HepG2 (cell line): ENCODE measurements around the gene TAP1. TPM values are rescaled to one million over a fixed set of nuclear protein-coding genes. Genes with fewer than 3 reads are reported as not detected.

Source experiments
- ATAC-seq: fragments of 200-7000 bp; cut with Tn5 transposase; 3 replicates; pipeline ENCODE4 v1.9.1; 2020; ENCODE audit warnings: mild to moderate bottlenecking, moderate library complexity
- BruUV-seq: library from RNA; stranded (reverse); fragments of 400-500 nt; replicated peaks from 2 replicates; lab custom pipeline; 2021; lab: Mats Ljungman, UMichigan
- CTCF ChIA-PET: fragments of 300-600 bp; formaldehyde crosslinking; extraction: SDS; loops from one replicate; lab custom pipeline; 2021; ENCODE audit warnings: low total read pairs, inconsistent platforms, low intra/inter-chr PET ratio; lab: Yijun Ruan, JAX
- POLR2A ChIA-PET: fragments of 350-600 bp; sonication (Branson Sonifier 250); formaldehyde crosslinking; loops from one replicate; lab custom pipeline; 2020; ENCODE audit warnings: antibody characterized with exemption, inconsistent platforms; lab: Yijun Ruan, JAX
- DNase-seq: peaks from one replicate; pipeline ENCODE4 v3.0.0-alpha.2; 2015; ENCODE audit warnings: low spot score
- FAIRE-seq: peaks from 3 replicates; lab custom pipeline; 2011; peaks lifted over from hg19 to GRCh38; lab: Jason Lieb, UNC
- H2AFZ ChIP-seq: one replicate; pipeline ENCODE4 v1.6.1; 2011; ENCODE audit warnings: low read length, inconsistent platforms
- H3K27ac ChIP-seq: fragments of 300-600 bp; 3 replicates; pipeline ENCODE4 v1.8.0; 2011; ENCODE audit warnings: mixed run types, mild to moderate bottlenecking, mixed read lengths, low read length, inconsistent platforms; ENCODE audit not compliant: insufficient read depth; ENCODE audit errors: extremely low read length
- H3K27me3 ChIP-seq, 2 experiments: fragments of 200-600 bp in 1 of 2; 2 replicates in 1 of 2; 3 replicates in 1 of 2; pipeline versions ENCODE4 v1.6.0 to v1.8.0; 2011; ENCODE audit warnings: low read length in 2 of 2, mild to moderate bottlenecking in 2 of 2, moderate library complexity in 2 of 2, inconsistent platforms in 1 of 2; ENCODE audit not compliant: insufficient read depth in 2 of 2, control insufficient read depth in 1 of 2
- H3K36me3 ChIP-seq, 2 experiments: fragments of 200-600 bp in 1 of 2; replicated peaks in 1 of 2; 2 replicates in 1 of 2; 3 replicates in 1 of 2; pipeline versions ENCODE4 v1.5.1 to v1.8.0; 2011; ENCODE audit warnings: low read length in 2 of 2, inconsistent platforms in 1 of 2; ENCODE audit not compliant: insufficient read depth in 2 of 2, control insufficient read depth in 1 of 2
- H3K4me1 ChIP-seq: 2 replicates; pipeline ENCODE4 v1.5.1; 2012; ENCODE audit warnings: low read length, inconsistent platforms; ENCODE audit not compliant: insufficient read depth
- H3K4me2 ChIP-seq: 2 replicates; pipeline ENCODE4 v1.6.0; 2011; ENCODE audit warnings: low read depth, low read length, inconsistent platforms
- H3K4me3 ChIP-seq, 3 experiments: fragments of 200-600 bp in 1 of 3; sonication (generic), shearing (Covaris generic) in 1 of 3; replicated peaks in 1 of 3; 2 replicates each; pipeline ENCODE4 v1.5.1; 2011 to 2016; ENCODE audit warnings: low read length in 3 of 3, inconsistent platforms in 2 of 3, low read depth in 2 of 3, mild to moderate bottlenecking in 2 of 3, control low read depth in 1 of 3, mixed read lengths in 1 of 3; ENCODE audit not compliant: insufficient read depth in 1 of 3
- H3K79me2 ChIP-seq: one replicate; pipeline ENCODE4 v1.6.1; 2011; ENCODE audit warnings: low read length, inconsistent platforms; ENCODE audit not compliant: insufficient read depth
- H3K9ac ChIP-seq: 2 replicates; pipeline ENCODE4 v1.6.0; 2011; ENCODE audit warnings: mild to moderate bottlenecking, low read depth, low read length, inconsistent platforms; ENCODE audit not compliant: insufficient read depth
- H3K9me3 ChIP-seq: 2 replicates; pipeline ENCODE4 v1.5.1; 2012; ENCODE audit warnings: mild to moderate bottlenecking, low read length
- H4K20me1 ChIP-seq: 2 replicates; pipeline ENCODE4 v1.6.0; 2011; ENCODE audit warnings: inconsistent platforms, mild to moderate bottlenecking, low read length, moderate library complexity; ENCODE audit not compliant: insufficient read depth
- FOXK1 ChIP-seq: sonication (generic); formaldehyde crosslinking; IDR thresholded peaks from 2 replicates; pipeline ENCODE4 v1.4.0; 2020; ENCODE audit warnings: low read depth, missing genetic modification reagents, borderline replicate concordance
- MAFF ChIP-seq: IDR thresholded peaks from 2 replicates; pipeline ENCODE4 v1.6.1; 2011; ENCODE audit warnings: low read depth, low read length, improper control_type of control experiment
- MAFK ChIP-seq, 2 experiments: IDR thresholded peaks in 1 of 2; conservative IDR thresholded peaks in 1 of 2; 2 replicates each; pipeline ENCODE4 v1.6.1; 2011; ENCODE audit warnings: improper control_type of control experiment in 2 of 2, low read length in 2 of 2
- ZNF33B ChIP-seq: sonication (generic); formaldehyde crosslinking; IDR thresholded peaks from 2 replicates; pipeline ENCODE4 v1.5.1; 2020; ENCODE audit warnings: mild to moderate bottlenecking, missing genetic modification reagents
- WGBS: methylation state at CpG from one replicate; pipeline ENCODE4 v1.1.6; 2017; ENCODE audit warnings: low lambda C conversion rate; 5-methylcytosine and 5-hydroxymethylcytosine counted together
- in situ Hi-C: cut with HindIII; loops from 2 replicates; pipeline ENCODE4 v1.10.0; 2017; ENCODE audit warnings: low pct_unique_long_range_greater_than_20kb; ENCODE audit not compliant: extremely low pct_ligation_motif_present
- intact Hi-C: fragments of 100-400 bp; cut with micrococcal nuclease; formaldehyde crosslinking; loops from one replicate; pipeline ENCODE4 v1.10.0; 2022; ENCODE audit not compliant: unreplicated experiment
- polyA plus RNA-seq, 8 experiments: library from polyadenylated mRNA; depleted of rRNA in 3 of 8; stranded (reverse) in 7 of 8; unstranded in 1 of 8; fragments of >200 nt; fragmentation: Illumina TruSeq in 4 of 8; extraction: Trizol in 4 of 8; gene quantifications; 2 replicates each; pipeline versions ENCODE4 v1.2.1 to v1.2.3, GENCODE V29; 2011 to 2016; ENCODE audit warnings: low read depth in 4 of 8, missing spikeins in 1 of 8, mixed read lengths in 1 of 8; ENCODE audit not compliant: insufficient read depth in 1 of 8
- total RNA-seq, 5 experiments: library from RNA; depleted of rRNA; stranded (reverse); fragments of >200 nt; fragmentation: Illumina TruSeq; extraction: Trizol; gene quantifications; 2 replicates each; pipeline ENCODE4 v1.2.3, GENCODE V29; 2016; ENCODE audit warnings: low read depth in 1 of 5

The TAP1 gene
- total and polyA plus RNA-seq, 2 of the 13 experiments (the other 11 are each of a cell fraction or from before 2014, with no cell fraction given) = 31.2 to 52.2 TPM

- Histone ChIP-seq H3K79me2 (no peaks in the 10 kb centered on the region), H3K36me3 (no peaks in the 10 kb centered on the region), H3K9ac (no peak overlapping the region), H3K4me1 (peaks cover 27% of the 10 kb centered on the region), H2AFZ (no peak overlapping the region), H3K4me3 (no peak overlapping the region), H3K27ac (no peak overlapping the region), H3K4me2 (no peak overlapping the region), H4K20me1 (no peaks in the 10 kb centered on the region), H3K9me3 (no peaks in the 10 kb centered on the region), H3K27me3 (no peaks in the 10 kb centered on the region; a peak in 1 of 5 replicates)
- no peak for FAIRE-seq
- ChIA-PET POLR2A (no interaction called here), CTCF (no interaction called here)
- WGBS = 75% methylated on average over 5 of the region's 5 CpGs
- no TSS peak for BruUV-seq
- no peak for ATAC-seq
- no peak for TF ChIP-seq FOXK1 (CRISPR knock-in tag)
- peak; percentile 84 for TF ChIP-seq MAFF
- TF ChIP-seq MAFK (conservative IDR thresholded peaks at IDR 0.05 in 1 of 2, IDR thresholded peaks at IDR 0.05 in 1 of 2; ENCODE audit: low read length in 2 of 2) = peak; percentile 80 to 90
- in situ Hi-C loops (no loop called here), intact Hi-C loops (no loop called here)
- no peak for DNase-seq
These were observed 4.7 kb upstream of the TAP1 start for GRCh38 chr6:32858194-32858593.

- Histone ChIP-seq H3K36me3 (no peaks in the 10 kb centered on the region), H3K4me2 (no peak overlapping the region), H3K79me2 (no peaks in the 10 kb centered on the region), H3K9ac (no peak overlapping the region), H3K27ac (no peak overlapping the region), H3K4me1 (peaks cover 30% of the 10 kb centered on the region), H3K9me3 (no peaks in the 10 kb centered on the region), H3K4me3 (no peak overlapping the region), H2AFZ (no peak overlapping the region), H4K20me1 (no peaks in the 10 kb centered on the region), H3K27me3 (no peaks in the 10 kb centered on the region; a peak in 1 of 5 replicates)
- no peak for TF ChIP-seq ZNF33B (CRISPR knock-in tag)
- intact Hi-C loops = no loop called here
- in situ Hi-C loops = no loop called here
- CTCF ChIA-PET = no interaction called here
- BruUV-seq = no TSS peak
- FAIRE-seq = no peak
- POLR2A ChIA-PET = no interaction called here
- WGBS = 91% methylated on average over 14 of the region's 14 CpGs
- ATAC-seq = no peak
- no peak for DNase-seq
These were observed 3.8 kb upstream of the TAP1 start for GRCh38 chr6:32857156-32857891.
